BE2C (cell line): Measurements from ENCODE around the gene EFNA5.

ENCODE experiments used
- DNase-seq: peaks from one replicate; pipeline ENCODE4 v3.0.0-alpha.2; 2020
- H3K27me3 ChIP-seq: fragments of 250-450 bp; sonication (Bioruptor Pico); 2 replicates; pipeline ENCODE4 v1.5.1; 2020; ENCODE audit warnings: mild to moderate bottlenecking
- H3K36me3 ChIP-seq: fragments of 250-450 bp; sonication (Bioruptor Pico); 2 replicates; pipeline ENCODE4 v1.5.1; 2020; ENCODE audit warnings: mild to moderate bottlenecking
- H3K4me1 ChIP-seq: fragments of 250-450 bp; sonication (Bioruptor Pico); 2 replicates; pipeline ENCODE4 v1.5.1; 2020
- H3K4me3 ChIP-seq: 2 replicates; pipeline ENCODE4 v1.5.1; 2011; ENCODE audit warnings: low read depth, low read length
- H3K9me3 ChIP-seq: fragments of 250-450 bp; sonication (Bioruptor Pico); 2 replicates; pipeline ENCODE4 v1.5.1; 2020
- TF ChIP-seq, protein P1 (sequence below): IDR thresholded peaks from 2 replicates; pipeline ENCODE4 v1.5.1; 2012; ENCODE audit warnings: mild to moderate bottlenecking, low read depth, low read length

The EFNA5 gene

DNA sequence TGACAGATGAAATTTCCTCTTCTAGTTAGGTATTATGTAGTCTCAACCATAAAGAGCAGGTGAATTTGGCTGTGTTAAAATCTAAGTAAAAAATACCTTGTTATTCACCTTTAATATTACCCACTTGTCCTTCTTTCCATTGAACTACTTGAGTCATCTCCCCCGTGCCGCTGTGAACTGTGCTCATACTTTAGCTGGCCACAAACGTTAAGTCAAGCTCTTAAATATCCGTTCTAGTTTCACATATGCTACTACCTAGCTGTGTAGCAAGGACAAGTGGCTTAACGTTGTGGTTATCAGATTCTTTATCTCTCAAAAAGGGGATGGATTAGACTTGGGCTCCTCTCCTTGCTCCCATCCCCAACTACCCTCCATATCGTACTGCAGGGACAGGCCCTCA, 110.4 kb downstream of the EFNA5 start:
- Histone ChIP-seq H3K27me3 (no peaks in the 10 kb centered on the region), H3K4me1 (peaks cover 20% of the 10 kb centered on the region), H3K36me3 (no peaks in the 10 kb centered on the region), H3K9me3 (no peaks in the 10 kb centered on the region), H3K4me3 (no peak overlapping the region)
- DNase-seq, result no peak
- TF ChIP-seq, protein P1, sequence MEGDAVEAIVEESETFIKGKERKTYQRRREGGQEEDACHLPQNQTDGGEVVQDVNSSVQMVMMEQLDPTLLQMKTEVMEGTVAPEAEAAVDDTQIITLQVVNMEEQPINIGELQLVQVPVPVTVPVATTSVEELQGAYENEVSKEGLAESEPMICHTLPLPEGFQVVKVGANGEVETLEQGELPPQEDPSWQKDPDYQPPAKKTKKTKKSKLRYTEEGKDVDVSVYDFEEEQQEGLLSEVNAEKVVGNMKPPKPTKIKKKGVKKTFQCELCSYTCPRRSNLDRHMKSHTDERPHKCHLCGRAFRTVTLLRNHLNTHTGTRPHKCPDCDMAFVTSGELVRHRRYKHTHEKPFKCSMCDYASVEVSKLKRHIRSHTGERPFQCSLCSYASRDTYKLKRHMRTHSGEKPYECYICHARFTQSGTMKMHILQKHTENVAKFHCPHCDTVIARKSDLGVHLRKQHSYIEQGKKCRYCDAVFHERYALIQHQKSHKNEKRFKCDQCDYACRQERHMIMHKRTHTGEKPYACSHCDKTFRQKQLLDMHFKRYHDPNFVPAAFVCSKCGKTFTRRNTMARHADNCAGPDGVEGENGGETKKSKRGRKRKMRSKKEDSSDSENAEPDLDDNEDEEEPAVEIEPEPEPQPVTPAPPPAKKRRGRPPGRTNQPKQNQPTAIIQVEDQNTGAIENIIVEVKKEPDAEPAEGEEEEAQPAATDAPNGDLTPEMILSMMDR, result no peak

DNA sequence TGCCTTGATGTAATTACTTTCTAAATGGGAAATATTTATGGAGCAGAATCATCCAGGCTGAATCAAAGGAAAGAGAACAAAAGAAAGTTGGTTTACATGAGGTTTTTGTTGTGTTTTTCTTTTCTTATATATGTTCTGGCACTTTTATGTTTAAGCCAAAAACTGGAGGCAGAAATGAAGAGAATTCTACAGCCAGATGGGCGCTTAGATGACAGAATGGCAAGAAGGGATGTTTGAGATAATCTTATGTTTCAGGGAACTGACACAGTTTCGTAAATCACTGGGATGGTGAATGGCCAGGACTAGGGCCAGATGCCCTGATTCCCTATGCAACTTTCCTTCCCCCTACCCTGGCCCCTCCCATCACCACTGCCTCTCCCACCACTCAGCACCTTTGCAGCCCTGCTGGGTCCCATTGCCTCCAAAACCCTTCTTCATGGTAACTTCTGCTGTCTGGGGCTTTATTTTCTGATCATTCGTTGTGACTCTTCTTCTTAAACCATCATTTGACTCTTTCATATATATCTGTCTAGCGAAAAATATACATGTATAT, 111.8 kb downstream of the EFNA5 start:
- no peak for DNase-seq
- Histone ChIP-seq H3K27me3 (no peaks in the 10 kb centered on the region), H3K4me1 (peaks cover 29% of the 10 kb centered on the region), H3K36me3 (no peaks in the 10 kb centered on the region), H3K4me3 (no peak overlapping the region), H3K9me3 (no peaks in the 10 kb centered on the region)
- TF ChIP-seq, protein P1, result no peak

DNA sequence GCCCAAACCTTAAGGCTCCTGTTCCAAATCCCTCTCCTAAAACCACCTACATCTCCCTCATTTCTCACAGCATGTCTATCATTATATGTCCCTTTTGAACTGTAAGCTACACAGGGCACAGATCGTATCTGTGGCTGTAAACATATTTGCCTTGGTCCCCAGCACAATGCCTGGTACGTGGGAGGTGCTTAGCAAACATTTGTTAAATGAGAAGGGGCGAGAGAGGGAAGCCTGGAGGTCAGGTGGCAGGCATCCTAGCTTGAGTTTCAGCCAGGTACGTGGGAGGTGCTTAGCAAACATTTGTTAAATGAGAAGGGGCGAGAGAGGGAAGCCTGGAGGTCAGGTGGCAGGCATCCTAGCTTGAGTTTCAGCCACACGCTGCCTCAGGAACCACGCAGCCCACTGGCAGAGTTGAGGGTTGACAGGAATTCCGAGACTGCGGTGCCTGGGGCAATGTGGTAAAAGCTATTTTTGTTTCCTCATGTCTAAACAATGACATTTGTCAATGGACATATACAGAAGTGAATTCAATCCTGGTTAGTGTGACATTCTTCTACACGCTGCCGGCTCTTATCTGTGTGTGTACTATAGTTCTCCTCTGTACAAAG, 113.6 kb downstream of the EFNA5 start:
- Histone ChIP-seq H3K36me3 (no peaks in the 10 kb centered on the region), H3K9me3 (no peaks in the 10 kb centered on the region), H3K4me1 (peaks cover 37% of the 10 kb centered on the region), H3K27me3 (no peaks in the 10 kb centered on the region), H3K4me3 (no peak overlapping the region)
- TF ChIP-seq, protein P1, result no peak
- peak; percentile 49 for DNase-seq

DNA sequence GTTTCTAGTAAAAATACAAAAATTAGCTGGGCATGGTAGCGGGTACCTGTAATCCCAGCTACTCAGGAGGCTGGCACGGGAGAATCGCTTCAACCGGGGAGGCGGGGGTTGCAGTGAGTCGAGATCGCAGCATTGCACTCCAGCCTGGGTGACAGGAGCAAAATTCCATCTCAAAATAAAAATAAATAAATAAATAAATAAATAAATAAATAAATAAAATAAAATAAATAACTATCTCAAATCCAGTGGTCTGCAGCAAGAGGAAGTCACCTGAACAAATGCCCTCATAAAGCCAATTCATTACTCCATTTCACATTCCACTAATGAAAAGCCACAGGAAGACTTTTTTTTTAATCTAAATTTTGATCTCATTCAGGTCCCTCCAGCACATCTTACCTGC, 114.2 kb downstream of the EFNA5 start:
- no peaks in the 10 kb centered on the region for H3K36me3 ChIP-seq
- no peak overlapping the region for H3K4me3 ChIP-seq
- TF ChIP-seq, protein P1, result no peak
- H3K4me1 ChIP-seq, result peaks cover 37% of the 10 kb centered on the region
- H3K9me3 ChIP-seq, result no peaks in the 10 kb centered on the region
- no peak for DNase-seq
- no peaks in the 10 kb centered on the region for H3K27me3 ChIP-seq

DNA sequence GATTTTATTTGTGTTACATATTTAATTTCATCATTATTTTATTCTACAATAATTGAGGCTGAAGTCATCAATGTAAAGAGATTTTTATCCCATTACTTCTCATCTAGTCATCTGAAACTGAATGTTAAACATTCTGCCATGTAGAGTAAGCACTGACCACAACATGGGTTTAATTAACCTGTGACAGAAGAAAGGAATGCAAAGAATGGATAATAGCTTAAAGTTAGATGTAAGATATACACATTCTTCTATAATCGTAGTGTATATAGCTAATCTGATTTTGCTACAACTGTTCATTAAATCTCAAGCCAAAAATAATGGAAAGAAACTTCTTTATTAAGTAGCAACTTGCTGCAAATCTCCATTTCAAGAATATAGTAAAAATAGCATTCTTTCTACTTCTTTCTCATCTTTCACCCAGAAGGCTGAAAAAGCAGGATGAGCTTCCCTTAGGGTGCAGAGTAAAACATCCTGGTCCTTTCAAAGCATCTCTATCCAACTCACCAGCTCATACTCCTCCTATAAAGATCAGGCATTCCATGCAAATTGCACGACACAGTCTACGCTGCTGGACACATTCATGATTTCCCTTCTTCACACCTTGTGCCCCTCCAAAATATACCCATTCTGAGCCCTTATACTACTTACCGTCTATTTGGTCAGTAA, 115.2 kb downstream of the EFNA5 start:
- peaks cover 37% of the 10 kb centered on the region for H3K4me1 ChIP-seq

More for the DNA sequence above, 115.2 kb downstream of the EFNA5 start:
- TF ChIP-seq, protein P1, result no peak
- Histone ChIP-seq H3K27me3 (no peaks in the 10 kb centered on the region), H3K9me3 (no peaks in the 10 kb centered on the region), H3K36me3 (no peaks in the 10 kb centered on the region), H3K4me3 (no peak overlapping the region)
- DNase-seq, result no peak
